Measurements from ENCODE around the gene PHF12.

DNA sequence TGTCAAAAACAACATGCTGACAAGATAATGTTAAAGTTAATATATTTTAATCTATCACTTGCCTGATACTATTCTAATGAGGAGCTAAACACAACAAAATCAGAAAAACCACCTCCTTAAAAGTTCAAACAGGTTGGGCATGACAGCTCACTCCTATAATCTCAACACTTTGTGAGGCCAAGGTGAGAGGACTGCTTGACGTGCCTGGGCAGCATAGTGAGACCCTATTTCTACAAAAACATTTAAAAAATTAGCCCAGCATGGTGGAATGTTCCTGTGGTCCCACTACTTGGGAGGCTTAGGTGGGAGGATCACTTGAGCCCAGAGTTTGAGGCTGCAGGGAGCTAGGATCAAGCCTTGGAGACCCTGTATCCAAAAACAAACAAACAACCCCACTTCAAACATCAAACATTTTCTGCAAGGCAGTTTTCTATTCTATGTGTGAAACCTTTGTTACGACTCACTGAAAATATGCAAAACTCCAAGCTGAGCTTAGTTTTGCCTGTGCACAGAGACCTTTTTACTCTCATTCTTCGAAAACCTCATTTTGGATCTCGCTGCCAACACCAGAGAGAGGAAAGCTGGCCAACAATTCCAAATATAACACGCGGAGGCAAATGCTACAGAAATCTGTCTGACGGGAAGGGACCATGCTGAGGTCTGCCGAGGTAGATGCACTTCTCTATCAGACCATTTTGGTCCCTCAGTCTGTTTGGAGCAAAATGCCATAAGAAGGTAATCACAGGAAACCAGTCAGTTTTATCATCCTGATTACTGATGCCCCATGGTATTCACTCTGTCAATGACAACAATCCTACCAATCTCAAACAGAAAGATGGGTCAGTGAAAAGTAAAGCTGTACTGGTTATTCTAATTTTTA lies 6.2 kb downstream of the PHF12 start:
- TF ChIP-seq, protein P1, sequence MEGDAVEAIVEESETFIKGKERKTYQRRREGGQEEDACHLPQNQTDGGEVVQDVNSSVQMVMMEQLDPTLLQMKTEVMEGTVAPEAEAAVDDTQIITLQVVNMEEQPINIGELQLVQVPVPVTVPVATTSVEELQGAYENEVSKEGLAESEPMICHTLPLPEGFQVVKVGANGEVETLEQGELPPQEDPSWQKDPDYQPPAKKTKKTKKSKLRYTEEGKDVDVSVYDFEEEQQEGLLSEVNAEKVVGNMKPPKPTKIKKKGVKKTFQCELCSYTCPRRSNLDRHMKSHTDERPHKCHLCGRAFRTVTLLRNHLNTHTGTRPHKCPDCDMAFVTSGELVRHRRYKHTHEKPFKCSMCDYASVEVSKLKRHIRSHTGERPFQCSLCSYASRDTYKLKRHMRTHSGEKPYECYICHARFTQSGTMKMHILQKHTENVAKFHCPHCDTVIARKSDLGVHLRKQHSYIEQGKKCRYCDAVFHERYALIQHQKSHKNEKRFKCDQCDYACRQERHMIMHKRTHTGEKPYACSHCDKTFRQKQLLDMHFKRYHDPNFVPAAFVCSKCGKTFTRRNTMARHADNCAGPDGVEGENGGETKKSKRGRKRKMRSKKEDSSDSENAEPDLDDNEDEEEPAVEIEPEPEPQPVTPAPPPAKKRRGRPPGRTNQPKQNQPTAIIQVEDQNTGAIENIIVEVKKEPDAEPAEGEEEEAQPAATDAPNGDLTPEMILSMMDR (IDR thresholded peaks at IDR 0.05; ENCODE audit: insufficient read depth, low read length) = no peak
- no peak for TF ChIP-seq POLR2AphosphoS5 (IDR thresholded peaks at IDR 0.05; ENCODE audit: low read depth)
- TF ChIP-seq, protein P2, sequence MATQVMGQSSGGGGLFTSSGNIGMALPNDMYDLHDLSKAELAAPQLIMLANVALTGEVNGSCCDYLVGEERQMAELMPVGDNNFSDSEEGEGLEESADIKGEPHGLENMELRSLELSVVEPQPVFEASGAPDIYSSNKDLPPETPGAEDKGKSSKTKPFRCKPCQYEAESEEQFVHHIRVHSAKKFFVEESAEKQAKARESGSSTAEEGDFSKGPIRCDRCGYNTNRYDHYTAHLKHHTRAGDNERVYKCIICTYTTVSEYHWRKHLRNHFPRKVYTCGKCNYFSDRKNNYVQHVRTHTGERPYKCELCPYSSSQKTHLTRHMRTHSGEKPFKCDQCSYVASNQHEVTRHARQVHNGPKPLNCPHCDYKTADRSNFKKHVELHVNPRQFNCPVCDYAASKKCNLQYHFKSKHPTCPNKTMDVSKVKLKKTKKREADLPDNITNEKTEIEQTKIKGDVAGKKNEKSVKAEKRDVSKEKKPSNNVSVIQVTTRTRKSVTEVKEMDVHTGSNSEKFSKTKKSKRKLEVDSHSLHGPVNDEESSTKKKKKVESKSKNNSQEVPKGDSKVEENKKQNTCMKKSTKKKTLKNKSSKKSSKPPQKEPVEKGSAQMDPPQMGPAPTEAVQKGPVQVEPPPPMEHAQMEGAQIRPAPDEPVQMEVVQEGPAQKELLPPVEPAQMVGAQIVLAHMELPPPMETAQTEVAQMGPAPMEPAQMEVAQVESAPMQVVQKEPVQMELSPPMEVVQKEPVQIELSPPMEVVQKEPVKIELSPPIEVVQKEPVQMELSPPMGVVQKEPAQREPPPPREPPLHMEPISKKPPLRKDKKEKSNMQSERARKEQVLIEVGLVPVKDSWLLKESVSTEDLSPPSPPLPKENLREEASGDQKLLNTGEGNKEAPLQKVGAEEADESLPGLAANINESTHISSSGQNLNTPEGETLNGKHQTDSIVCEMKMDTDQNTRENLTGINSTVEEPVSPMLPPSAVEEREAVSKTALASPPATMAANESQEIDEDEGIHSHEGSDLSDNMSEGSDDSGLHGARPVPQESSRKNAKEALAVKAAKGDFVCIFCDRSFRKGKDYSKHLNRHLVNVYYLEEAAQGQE (IDR thresholded peaks at IDR 0.05; ENCODE audit: insufficient replicate concordance, low read depth) = no peak

Measured in HL-60 (cell line).